LNCaP clone FGC (cell line): ENCODE results near the gene BHLHE23.

Experiments used
- DNase-seq: peaks from one replicate; pipeline ENCODE4 v3.0.0-alpha.2; 2011; ENCODE audit warnings: low read depth
- H3K4me3 ChIP-seq: 2 replicates; pipeline ENCODE4 v1.5.1; 2011; ENCODE audit warnings: mild to moderate bottlenecking, low read depth, low read length, control low read depth
- TF ChIP-seq, protein P1 (sequence below): IDR thresholded peaks from 2 replicates; pipeline ENCODE4 v1.5.1; 2012; ENCODE audit warnings: mild to moderate bottlenecking; ENCODE audit not compliant: control insufficient read depth, insufficient read depth; ENCODE audit errors: extremely low read depth

BHLHE23 gene

DNA sequence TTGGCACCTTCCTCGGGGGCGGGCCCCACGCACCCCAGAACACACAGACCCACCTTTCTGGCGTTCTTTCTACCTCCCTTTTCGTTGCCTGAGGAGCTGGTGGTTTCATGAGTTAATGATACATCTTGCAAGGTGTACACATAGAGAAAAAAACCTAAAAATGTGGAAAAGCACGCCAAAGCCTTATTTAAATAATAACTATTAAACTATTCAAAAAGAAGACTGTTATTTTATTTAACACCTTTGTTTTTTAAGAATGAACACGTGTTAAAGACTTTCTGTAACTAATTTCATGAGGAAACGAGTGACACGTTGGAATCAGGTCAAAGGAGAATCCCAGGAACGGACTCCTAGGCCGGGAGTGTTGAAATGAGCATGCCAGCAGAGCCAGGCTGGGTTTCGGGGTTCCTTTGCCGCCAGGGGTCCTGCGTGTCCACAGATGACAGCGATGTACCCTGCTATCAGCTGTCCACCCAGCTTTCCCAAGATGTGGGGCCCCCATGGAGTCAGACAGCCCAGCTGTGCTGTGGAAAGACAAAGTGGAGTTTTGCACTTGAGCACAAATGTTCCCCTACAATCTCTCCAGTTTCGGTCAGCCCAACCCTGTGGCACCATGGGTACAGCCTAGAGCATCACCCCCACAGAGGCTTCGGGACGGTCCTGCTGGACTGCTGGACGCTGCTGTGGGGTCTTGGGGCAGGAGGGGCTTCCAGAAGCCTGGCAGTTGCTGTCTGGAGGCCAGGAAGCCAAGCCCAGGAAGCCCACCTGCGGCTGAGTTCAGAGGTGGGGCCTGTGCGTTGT is 38.2 kb downstream of the BHLHE23 start:
- TF ChIP-seq, protein P1, sequence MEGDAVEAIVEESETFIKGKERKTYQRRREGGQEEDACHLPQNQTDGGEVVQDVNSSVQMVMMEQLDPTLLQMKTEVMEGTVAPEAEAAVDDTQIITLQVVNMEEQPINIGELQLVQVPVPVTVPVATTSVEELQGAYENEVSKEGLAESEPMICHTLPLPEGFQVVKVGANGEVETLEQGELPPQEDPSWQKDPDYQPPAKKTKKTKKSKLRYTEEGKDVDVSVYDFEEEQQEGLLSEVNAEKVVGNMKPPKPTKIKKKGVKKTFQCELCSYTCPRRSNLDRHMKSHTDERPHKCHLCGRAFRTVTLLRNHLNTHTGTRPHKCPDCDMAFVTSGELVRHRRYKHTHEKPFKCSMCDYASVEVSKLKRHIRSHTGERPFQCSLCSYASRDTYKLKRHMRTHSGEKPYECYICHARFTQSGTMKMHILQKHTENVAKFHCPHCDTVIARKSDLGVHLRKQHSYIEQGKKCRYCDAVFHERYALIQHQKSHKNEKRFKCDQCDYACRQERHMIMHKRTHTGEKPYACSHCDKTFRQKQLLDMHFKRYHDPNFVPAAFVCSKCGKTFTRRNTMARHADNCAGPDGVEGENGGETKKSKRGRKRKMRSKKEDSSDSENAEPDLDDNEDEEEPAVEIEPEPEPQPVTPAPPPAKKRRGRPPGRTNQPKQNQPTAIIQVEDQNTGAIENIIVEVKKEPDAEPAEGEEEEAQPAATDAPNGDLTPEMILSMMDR = no peak
- H3K4me3 ChIP-seq = no peak overlapping the region
- no peak for DNase-seq

DNA sequence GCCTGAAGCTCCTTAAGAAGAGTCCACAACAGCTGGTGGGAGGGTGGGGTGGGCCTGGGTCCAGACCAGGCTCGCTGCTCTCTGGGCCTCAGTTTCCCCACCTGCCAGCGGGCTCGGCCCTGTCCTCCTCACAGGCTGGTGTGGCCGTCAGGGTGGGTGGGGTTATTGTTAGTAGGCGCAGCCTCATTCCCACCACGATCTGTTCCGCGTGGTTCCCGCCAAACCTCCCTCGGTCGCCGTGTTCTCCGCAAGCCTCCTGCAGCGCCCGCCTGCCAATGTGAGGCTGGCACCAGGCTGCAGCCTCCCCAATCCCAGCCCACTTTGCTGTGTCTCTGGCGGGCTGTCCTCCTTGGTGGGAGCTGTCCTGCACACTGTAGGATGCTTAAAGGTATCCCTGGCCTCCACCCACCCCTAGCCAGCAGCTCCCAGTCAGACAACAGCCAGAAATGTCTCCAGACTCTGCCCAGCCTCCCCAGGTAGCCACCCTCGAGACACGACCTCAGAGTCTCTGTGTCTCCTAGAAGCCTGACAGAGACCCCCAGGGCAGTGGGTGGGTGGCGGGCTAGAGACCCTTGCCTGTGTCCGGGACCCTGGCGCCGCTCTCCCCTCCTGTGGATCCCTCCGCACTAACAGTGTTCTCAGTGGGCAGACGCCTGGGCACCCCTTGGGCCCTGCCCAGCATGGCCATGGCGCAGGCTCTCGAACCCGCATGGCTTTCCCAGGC is 39.0 kb downstream of the BHLHE23 start:
- TF ChIP-seq, protein P1 = no peak
- DNase-seq = no peak
- H3K4me3 ChIP-seq = no peak overlapping the region

DNA sequence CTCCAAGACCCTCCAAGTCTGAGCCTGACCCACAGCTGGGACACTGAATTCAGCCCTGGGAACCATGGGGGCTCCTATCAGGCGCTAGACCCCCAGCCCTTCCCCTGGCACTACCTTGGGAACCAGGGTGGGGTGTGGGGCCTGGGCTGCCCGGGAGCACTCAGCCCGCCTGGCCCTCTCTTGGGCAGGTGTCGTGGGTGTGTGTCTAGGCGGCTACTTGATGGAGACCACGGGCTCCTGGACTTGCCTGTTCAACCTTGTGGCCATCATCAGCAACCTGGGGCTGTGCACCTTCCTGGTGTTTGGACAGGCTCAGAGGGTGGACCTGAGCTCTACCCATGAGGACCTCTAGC is 39.6 kb downstream of the BHLHE23 start:
- H3K4me3 ChIP-seq = no peak overlapping the region
- TF ChIP-seq, protein P1 = no peak
- no peak for DNase-seq

DNA sequence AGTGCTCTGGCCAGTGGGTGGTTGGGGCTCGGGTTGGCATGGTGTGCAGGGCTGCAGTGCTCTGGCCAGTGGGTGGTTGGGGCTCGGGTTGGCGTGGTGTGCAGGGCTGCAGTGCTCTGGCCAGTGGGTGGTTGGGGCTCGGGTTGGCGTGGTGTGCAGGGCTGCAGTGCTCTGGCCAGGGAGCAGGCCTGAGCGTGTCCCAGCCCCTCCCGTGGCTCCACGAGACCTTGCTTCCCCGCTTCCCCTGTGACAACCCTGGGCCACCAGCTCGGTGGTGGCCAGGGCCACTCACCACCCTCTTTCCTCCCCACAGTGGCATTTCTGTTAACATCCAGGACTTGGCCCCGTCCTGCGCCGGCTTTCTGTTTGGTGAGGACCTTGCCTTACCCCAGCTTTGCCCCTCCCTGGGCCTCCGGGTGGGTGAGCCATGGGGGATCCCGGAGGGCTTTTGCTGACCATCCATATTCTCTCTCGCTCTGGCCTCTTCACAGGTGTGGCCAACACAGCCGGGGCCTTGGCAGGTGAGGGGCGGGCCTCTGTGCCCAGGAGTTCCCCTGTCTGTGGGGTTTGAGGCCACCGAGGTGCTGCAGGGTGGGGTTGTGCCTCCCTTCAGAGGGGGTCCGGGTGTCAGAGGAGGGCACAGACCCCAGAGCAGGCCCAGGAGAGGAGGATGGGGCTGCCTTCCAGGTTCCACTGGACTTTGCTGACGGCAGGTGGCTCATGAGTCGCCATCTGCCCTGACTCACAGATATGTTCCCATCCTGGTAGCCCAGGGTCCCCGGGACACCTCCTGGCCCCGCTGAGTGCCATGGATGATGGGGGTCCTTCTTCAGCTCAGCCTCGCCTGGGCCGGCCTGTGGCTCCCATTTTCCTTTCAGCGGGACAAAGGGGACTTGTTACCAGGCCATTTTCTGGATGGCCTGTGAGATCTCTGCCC is 40.3 kb downstream of the BHLHE23 start:
- TF ChIP-seq, protein P1 = no peak
- H3K4me3 ChIP-seq = no peak overlapping the region
- no peak for DNase-seq

GRCh38 chr20:62965363-62965771 is 41.4 kb downstream of the BHLHE23 start:
- no peak for DNase-seq
- H3K4me3 ChIP-seq = no peak overlapping the region
- TF ChIP-seq, protein P1 = no peak

GRCh38 chr20:62964700-62965099 is 42.1 kb downstream of the BHLHE23 start:
- no peak overlapping the region for H3K4me3 ChIP-seq
- TF ChIP-seq, protein P1 = no peak
- no peak for DNase-seq
